GM19438 (cell line): ENCODE results near the gene PLXNB2.
"Not testable (repeated sequence)": the region's sequence is repeated elsewhere in the genome, so short reads cannot be mapped to it uniquely, and the experiment has no call there.

ENCODE experiments used
- ATAC-seq: cut with Tn5 transposase; IDR thresholded peaks from one replicate; pipeline ENCODE4 v1.9.1; 2021; ENCODE audit warnings: low read depth; ENCODE audit not compliant: unreplicated experiment

The PLXNB2 gene

GRCh38 chr22:50306753-50307749 lies at the start of gene PLXNB2:
TSS of gene PLXNB2 (minus strand) at chr22:50307646. CDS start at chr22:50290584, 17,062 bp downstream.
- no peak for ATAC-seq

GRCh38 chr22:50357222-50357621 lies 49.8 kb upstream of the PLXNB2 start:
- no peak for ATAC-seq

GRCh38 chr22:50356186-50356585 lies 48.7 kb upstream of the PLXNB2 start:
- no peak for ATAC-seq

- no peak for ATAC-seq
Measured at GRCh38 chr22:50348058-50348457, 40.6 kb upstream of the PLXNB2 start.

- ATAC-seq: no peak
Measured at GRCh38 chr22:50347157-50347556, 39.7 kb upstream of the PLXNB2 start.

GRCh38 chr22:50346470-50346869 lies 39.0 kb upstream of the PLXNB2 start:
- no peak for ATAC-seq

GRCh38 chr22:50343541-50343935 lies 36.1 kb upstream of the PLXNB2 start:
- ATAC-seq: no peak

- ATAC-seq: peak; percentile 56
Measured at GRCh38 chr22:50342651-50343540, 35.5 kb upstream of the PLXNB2 start, which contains the start of gene PPP6R2. TSS of gene PPP6R2 (plus strand) at chr22:50343327. CDS start at chr22:50393909, 50,582 bp downstream.

- ATAC-seq: peak; percentile 60
Measured at GRCh38 chr22:50341977-50342650, 34.7 kb upstream of the PLXNB2 start.

- no peak for ATAC-seq
Measured at GRCh38 chr22:50339945-50340879, 32.8 kb upstream of the PLXNB2 start.

GRCh38 chr22:50338860-50339462 lies 31.5 kb upstream of the PLXNB2 start:
- ATAC-seq: no peak

- ATAC-seq: no peak
Measured at GRCh38 chr22:50338042-50338573, 30.7 kb upstream of the PLXNB2 start.

- no peak for ATAC-seq
Measured at GRCh38 chr22:50337262-50338041, 30.0 kb upstream of the PLXNB2 start.

GRCh38 chr22:50334433-50334832 lies 27.0 kb upstream of the PLXNB2 start:
- ATAC-seq: not testable (repeated sequence)

- no peak for ATAC-seq
Measured at GRCh38 chr22:50329236-50329635, 21.8 kb upstream of the PLXNB2 start.

GRCh38 chr22:50327711-50328019 lies 20.2 kb upstream of the PLXNB2 start:
- ATAC-seq: no peak

- ATAC-seq: peak; percentile 65
Measured at GRCh38 chr22:50326956-50327710, 19.7 kb upstream of the PLXNB2 start, which contains the start of gene DENND6B. TSS of gene DENND6B (minus strand) at chr22:50327012. CDS start at chr22:50326988, 24 bp downstream.
